Measurements from ENCODE around the gene AURKB.

The AURKB gene

DNA sequence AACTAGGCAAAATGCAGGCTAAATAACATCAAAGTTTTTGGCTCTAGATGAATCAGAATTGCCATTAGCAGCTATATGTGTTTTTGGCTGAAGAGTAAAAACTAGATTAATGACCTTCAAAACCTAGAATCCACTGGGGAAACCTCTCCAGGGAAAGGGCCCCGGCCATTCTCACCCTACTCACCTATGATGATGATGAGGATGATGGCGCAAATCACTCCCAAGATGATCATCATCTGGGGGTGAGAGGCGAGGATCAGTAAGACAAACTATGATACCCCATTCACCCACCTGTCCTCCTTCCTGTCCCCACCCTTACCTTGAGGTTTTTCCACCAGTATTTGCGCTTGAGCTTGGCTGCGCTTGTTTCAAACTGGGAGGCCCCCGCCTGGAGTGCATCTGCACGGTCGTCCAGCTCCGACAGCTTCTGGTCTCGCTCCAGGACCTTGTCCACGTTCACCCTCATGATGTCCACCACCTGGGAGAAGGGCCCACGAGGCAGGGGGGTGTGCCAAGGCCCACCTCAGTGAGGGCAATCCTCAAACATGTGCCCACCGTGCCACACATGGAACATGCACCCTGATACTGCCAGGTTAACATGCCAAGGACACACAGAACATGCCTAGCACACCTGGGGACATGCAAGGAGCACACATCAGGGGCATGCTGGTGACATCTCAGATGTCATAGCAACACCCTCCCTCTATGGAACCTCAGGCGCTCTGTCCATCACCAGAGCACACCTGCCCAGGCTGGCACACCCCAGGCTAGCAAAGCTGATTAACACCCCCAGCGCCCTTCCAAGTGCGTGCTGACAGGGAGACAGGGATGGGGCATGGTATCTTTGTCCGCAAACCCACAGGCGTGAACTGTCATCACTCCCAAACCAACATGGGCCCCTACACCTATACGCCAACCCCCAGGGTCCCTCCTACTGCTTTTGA is 48.8 kb downstream of the AURKB start:
- DNase-seq (ENCODE audit: low spot score): no peak

DNA sequence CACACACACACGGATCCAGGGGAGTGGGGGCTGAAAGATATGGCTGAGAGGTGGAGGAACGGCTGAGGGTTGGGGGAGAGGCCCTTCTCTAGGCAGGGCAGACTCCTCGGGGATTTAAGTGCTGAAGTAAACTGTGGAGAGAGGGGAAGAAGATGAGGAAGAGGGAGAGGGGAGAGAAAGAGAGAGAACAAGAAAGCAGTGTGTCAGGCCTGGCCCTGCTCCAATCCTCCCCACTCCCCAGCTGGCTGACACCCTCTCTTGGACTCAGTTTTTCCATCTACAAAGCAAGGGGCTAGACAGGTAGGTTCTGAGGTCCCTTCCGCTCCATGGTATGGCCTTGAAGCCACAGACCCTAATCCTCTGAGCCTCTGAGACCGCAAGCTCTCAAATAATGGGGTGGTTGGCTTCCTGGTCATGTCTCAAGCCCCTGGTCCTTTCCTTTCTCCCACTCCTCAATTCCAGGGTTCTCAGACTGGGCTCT is 49.6 kb downstream of the AURKB start:
- no peak for DNase-seq (ENCODE audit: low spot score)

DNA sequence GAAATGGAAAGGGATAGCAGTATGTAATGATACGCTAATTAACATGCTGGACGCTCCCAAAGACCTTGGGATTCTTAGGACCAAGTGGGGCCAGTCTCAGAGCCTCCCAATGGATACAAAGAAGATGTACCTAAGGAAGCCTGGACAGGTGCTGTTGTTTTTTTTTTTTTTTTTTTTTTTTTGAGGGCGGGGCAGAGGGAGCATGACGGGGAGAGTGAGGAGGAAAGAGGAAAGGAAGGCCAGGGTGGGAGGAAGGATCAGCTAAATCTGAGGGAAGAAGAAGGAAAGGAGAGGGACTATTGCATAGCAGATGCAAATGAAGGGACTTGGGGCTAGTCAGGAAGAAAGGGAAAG is 50.2 kb downstream of the AURKB start:
- no peak for DNase-seq (ENCODE audit: low spot score)

DNA sequence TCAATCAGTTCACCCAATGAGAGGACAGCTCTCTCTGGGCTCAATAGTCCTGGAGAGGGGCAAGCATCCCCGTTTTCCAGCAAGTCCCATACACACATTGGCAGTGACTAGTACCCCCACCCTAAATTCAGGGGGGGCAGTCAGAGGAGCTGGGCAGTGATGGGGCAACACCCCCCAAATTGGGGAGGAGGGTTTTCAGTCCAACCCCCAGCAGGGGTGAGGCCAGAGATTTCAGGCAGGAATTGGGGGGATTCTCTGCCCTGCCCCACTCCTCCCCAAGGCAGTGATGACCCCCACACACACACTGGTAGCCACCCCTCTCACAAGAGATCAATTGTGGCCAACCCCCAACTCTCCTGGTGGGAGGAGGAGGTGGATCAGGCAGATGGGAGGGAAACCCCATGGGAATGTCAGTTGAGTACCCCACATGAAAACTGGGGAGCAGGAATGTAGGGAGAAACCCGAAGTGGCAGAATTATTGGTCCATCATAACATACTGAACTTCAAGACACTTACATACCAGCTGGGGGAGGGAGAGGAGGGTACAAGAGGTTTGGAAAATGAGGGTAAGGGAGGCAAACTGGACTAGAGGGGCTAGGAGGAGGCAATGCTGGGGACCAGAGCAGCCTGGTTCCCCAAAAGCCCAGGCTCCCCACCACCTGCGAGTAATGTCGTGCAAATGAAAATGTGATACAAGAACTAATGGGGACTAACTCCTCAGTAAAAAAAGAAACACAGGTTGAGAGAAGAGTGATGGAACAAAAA is 50.7 kb downstream of the AURKB start:
- DNase-seq (ENCODE audit: low spot score): no peak

DNA sequence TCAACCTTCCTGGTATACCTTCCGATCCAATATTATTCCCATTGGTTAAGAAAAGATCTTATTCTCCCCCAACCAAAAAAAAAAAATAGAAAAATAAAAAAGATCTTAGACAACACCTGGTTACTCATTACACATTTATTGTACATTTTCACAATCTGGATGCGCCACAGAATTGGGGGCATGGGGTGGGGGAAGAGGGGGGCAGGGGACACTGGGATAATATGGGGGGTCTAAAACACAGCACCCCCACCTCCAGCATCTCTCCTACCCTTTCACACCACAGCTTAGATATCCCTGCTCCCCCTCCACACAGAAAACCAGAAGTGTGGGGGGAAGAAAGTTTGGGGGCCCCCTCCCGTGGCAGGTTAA is 51.4 kb downstream of the AURKB start:
- DNase-seq (ENCODE audit: low spot score): no peak

DNA sequence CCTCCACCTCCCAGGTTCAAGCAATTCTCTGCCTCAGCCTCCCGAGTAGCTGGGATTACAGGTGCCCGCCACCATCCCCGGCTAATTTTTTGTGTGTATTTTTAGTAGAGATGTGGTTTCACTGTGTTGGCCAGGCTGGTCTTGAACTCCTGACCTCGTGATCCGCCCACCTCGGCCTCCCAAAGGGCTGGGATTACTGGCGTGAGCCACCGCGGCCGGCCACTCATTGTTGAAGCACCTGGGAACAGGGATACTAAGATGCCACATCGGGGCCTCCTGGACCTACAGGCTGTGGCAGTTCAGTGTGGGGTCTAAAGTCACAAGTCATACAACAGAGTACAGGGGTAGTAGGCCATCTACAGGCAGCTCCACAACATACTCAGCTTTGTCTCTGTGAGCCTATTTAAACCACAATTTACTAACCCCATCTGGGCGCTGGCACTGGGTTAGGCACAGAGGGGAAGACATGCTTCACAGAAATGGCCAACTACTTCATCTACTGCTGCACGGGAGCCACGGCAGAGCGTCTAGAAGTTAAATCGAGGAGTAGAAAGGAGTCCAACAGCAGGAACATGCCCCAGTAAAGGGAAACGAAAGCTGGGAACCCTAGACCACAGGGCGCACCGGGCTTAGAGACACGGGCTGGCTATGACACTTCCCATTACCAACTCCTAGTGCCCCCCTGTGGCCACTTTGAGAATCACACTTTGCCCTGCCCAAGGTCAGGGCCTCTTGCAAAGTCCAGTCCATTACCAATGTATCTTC is 51.9 kb downstream of the AURKB start:
- DNase-seq (ENCODE audit: low spot score): peak; percentile 93

DNA sequence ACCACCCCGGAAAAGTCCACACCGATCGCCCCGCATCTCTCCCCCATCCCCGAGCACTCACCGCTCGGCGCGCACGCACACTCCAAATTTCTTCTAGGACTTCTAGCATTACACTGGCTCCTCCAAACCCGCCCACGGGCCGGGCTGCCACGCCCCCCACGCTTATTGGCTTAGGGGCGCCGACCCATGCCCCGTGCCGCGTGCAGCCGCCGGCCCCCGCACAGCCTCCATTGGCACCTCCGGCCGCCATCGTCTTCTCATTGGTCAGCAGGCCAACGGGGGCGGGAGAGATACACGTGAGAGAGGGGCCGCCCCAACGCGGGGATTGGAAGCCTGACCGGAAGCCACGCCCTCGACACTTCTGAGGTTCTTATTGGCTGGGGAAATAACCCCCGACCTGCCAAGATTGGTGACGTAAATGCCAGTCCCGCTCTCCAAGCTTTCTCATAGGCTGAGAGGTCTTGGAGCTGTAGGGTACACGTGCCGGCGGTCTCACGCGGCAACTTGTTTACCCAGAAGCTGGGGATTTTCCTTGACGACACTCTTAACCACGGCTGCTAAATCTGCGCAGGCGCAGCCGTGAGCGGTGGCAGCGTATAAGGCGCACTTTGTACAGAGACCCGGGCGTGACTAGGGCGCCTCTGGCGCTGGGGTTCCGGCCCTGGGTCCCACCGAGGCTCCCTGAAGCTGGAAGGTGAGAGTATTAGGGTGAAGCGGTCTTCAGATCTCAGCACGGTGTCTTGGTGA is 54.0 kb downstream of the AURKB start:
- peak; percentile 100 for DNase-seq (ENCODE audit: low spot score)

DNA sequence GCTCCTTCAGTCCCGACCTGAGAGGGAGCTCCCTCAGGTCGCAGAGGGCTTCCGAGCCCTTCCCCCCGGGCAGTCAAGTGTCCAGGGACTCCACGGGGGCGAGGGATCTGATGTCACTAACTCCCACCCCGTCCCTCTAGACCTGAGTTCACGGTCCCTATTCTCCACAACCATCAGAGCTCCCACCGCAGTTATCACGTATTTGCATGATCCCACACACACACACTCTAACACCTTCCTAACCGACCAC is 54.5 kb downstream of the AURKB start:
- no peak for DNase-seq (ENCODE audit: low spot score)

DNA sequence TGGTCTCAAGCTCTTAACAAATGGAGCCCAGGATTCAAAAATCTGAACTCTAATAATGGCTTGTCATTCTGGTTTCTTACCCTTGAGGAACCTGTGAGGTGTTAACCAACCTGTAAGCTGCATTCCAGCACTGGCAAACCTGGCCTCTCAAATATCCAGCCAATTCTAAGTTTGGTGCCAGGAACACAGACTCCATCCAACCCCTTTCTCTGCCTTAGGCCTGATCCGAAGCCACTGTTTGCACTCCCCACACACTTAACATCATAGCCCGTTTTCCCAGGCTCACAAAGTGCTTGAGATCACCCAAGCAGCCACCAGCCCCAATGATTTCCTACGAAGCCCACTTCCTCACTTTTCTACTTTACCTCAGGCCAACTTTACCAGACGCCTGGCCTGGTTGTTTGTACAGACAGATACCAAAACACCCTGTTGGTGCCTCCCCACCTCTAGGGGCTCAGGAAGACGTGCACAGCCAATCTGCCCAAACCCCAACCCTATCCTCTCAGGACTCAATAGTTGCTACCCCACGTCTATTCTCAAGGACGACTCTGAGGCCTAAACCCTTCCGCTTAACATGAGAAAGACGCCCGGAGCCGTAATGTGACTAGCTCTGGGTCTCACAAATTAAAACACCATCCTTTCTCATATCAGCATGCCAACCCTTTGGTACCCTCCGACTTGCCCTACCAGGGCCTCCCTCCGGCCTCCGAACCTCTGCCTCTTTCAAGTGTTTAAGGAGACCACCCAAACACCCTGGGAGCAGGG is 55.0 kb downstream of the AURKB start:
- no peak for DNase-seq (ENCODE audit: low spot score)
